ENCODE results near the gene ARL14EP.

- TF ChIP-seq CTCF (optimal IDR thresholded peaks at IDR 0.05 in 1 of 3, IDR thresholded peaks at IDR 0.05 in 1 of 3, conservative IDR thresholded peaks at IDR 0.05 in 1 of 3; ENCODE audit: extremely low read depth in 1 of 3, insufficient read depth in 2 of 3, low read length in 3 of 3): no peak
- TF ChIP-seq EZH2 (IDR thresholded peaks at IDR 0.05; ENCODE audit: low read length): no peak
Observed at GRCh38 chr11:30311189-30311588, 11.7 kb upstream of the ARL14EP start.

Measured in keratinocyte (primary cell).